Activated CD8-positive, alpha-beta T cell treated with anti-CD3 and anti-CD28 coated beads for 36 hours (primary cell): Measurements from ENCODE around the gene MIA. TPM values are rescaled to one million over a fixed set of nuclear protein-coding genes. Genes with fewer than 3 reads are reported as not detected.
"Not testable (repeated sequence)": the region's sequence is repeated elsewhere in the genome, so short reads cannot be mapped to it uniquely, and the experiment has no call there.

Experiments
- ATAC-seq: fragments of 200-7000 bp; cut with Tn5 transposase; one replicate; pipeline ENCODE4 v1.10.0; 2021; ENCODE audit warnings: mild to moderate bottlenecking, moderate library complexity
- CTCF ChIA-PET: fragments of 350-600 bp; sonication (Branson Sonifier 250); formaldehyde crosslinking; loops from one replicate; lab custom pipeline; 2021; ENCODE audit warnings: antibody characterized with exemption; lab: Charles Lee
- POLR2A ChIA-PET: fragments of 350-600 bp; sonication (Branson Sonifier 250); formaldehyde crosslinking; loops from one replicate; lab custom pipeline; 2021; ENCODE audit warnings: antibody characterized with exemption; lab: Charles Lee
- DNase-seq: peaks from one replicate; pipeline ENCODE4 v3.0.0-alpha.2; 2020
- H3K27ac Mint-ChIP-seq: one replicate; pipeline ENCODE4 v1.8.0; 2021; ENCODE audit warnings: mild to moderate bottlenecking, mixed read lengths
- H3K27me3 Mint-ChIP-seq: one replicate; pipeline ENCODE4 v1.8.0; 2021; ENCODE audit warnings: mixed read lengths
- H3K36me3 Mint-ChIP-seq: one replicate; pipeline ENCODE4 v1.8.0; 2021; ENCODE audit warnings: low read depth, mixed read lengths
- H3K4me1 Mint-ChIP-seq: one replicate; pipeline ENCODE4 v1.8.0; 2021; ENCODE audit warnings: low read depth, mixed read lengths
- H3K4me3 Mint-ChIP-seq: one replicate; pipeline ENCODE4 v1.8.0; 2021; ENCODE audit warnings: mild to moderate bottlenecking, moderate library complexity, mixed read lengths
- H3K9me3 Mint-ChIP-seq: one replicate; pipeline ENCODE4 v1.8.0; 2021; ENCODE audit warnings: mixed read lengths
- intact Hi-C: fragments of 100-400 bp; cut with micrococcal nuclease; formaldehyde crosslinking; loops from one replicate; pipeline ENCODE4 v1.10.0; 2022
- total RNA-seq, 2 experiments: library from RNA; stranded (reverse); gene quantifications; one replicate each; pipeline ENCODE4 v1.2.3, GENCODE V29; 2021
- TF ChIP-seq, protein P1 (sequence below): fragments of 200-600 bp; IDR thresholded peaks from one replicate; pipeline ENCODE4 v1.8.0; 2022; ENCODE audit warnings: antibody characterized with exemption, mild to moderate bottlenecking

Gene MIA
- total RNA-seq, 2 experiments from 2014 or later = not detected

DNA sequence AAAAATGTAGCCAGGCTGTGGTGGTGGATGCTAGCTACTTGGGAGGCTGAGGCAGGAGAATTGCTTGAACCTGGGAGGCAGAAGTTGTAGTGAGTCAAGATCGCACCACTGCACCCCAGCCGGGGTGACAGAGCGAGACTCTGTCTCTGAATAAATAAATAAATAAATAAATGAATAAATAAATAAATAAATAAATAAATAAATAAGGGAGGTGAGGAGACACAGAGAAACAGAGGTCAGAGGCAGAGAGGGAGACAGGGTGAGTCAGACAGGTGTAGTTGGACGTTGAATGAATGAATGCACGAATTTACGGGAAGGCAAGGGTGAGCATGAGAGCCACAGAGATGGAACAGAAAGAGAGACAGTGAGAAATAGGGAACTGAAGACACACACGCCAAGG lies 5.8 kb downstream of the MIA start:
- H3K36me3 Mint-ChIP-seq = peaks cover 19% of the 10 kb centered on the region
- intact Hi-C loops = no loop called here
- H3K9me3 Mint-ChIP-seq = no peaks in the 10 kb centered on the region

DNA sequence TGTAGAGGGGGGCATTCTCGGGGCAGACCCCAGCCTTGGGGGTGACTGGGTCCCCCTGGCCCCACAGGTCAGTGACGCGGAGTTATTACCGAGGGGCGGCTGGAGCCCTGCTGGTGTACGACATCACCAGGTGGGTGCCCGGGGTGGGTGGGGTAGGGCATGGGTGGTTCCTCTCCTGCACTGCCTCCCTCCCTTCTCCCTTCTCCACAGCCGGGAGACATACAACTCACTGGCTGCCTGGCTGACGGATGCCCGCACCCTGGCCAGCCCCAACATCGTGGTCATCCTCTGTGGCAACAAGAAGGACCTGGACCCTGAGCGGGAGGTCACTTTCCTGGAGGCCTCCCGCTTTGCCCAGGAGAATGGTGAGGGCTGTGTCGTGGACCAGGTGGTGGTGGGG lies 8.4 kb downstream of the MIA start:
- Mint-ChIP-seq H3K36me3 (peaks cover 25% of the 10 kb centered on the region), H3K27ac (no peak overlapping the region), H3K27me3 (no peaks in the 10 kb centered on the region), H3K4me1 (peaks cover 29% of the 10 kb centered on the region), H3K9me3 (no peaks in the 10 kb centered on the region), H3K4me3 (no peak overlapping the region)
- DNase-seq = no peak
- CTCF ChIA-PET = interaction anchor here (1.1 kb wide), 1 partner anchor 23 kb away, joined by 3 read pairs; no protein-coding TSS in a partner anchor
- intact Hi-C loops = no loop called here
- POLR2A ChIA-PET = no interaction called here
- ATAC-seq = no peak
- TF ChIP-seq, protein P1, sequence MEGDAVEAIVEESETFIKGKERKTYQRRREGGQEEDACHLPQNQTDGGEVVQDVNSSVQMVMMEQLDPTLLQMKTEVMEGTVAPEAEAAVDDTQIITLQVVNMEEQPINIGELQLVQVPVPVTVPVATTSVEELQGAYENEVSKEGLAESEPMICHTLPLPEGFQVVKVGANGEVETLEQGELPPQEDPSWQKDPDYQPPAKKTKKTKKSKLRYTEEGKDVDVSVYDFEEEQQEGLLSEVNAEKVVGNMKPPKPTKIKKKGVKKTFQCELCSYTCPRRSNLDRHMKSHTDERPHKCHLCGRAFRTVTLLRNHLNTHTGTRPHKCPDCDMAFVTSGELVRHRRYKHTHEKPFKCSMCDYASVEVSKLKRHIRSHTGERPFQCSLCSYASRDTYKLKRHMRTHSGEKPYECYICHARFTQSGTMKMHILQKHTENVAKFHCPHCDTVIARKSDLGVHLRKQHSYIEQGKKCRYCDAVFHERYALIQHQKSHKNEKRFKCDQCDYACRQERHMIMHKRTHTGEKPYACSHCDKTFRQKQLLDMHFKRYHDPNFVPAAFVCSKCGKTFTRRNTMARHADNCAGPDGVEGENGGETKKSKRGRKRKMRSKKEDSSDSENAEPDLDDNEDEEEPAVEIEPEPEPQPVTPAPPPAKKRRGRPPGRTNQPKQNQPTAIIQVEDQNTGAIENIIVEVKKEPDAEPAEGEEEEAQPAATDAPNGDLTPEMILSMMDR = no peak

More for the DNA sequence above, 5.8 kb downstream of the MIA start:
- peaks cover 44% of the 10 kb centered on the region for H3K4me1 Mint-ChIP-seq
- no peaks in the 10 kb centered on the region for H3K27me3 Mint-ChIP-seq
- peak overlapping the region; percentile 63 for H3K27ac Mint-ChIP-seq
- no peak for DNase-seq
- POLR2A ChIA-PET = no interaction called here
- TF ChIP-seq, protein P1 = no peak
- CTCF ChIA-PET = no interaction called here
- ATAC-seq = no peak
- H3K4me3 Mint-ChIP-seq = no peak overlapping the region

GRCh38 chr19:40784146-40784545 lies 8.8 kb downstream of the MIA start:
- H3K9me3 Mint-ChIP-seq, POLR2A ChIA-PET, intact Hi-C loops, H3K27ac Mint-ChIP-seq, DNase-seq, H3K27me3 Mint-ChIP-seq, ATAC-seq, H3K4me3 Mint-ChIP-seq: not testable (repeated sequence)
- Mint-ChIP-seq H3K4me1 (peaks cover 24% of the 10 kb centered on the region), H3K36me3 (peaks cover 25% of the 10 kb centered on the region)
- CTCF ChIA-PET = interaction anchor here (1.1 kb wide), 1 partner anchor 23 kb away, joined by 3 read pairs; no protein-coding TSS in a partner anchor

DNA sequence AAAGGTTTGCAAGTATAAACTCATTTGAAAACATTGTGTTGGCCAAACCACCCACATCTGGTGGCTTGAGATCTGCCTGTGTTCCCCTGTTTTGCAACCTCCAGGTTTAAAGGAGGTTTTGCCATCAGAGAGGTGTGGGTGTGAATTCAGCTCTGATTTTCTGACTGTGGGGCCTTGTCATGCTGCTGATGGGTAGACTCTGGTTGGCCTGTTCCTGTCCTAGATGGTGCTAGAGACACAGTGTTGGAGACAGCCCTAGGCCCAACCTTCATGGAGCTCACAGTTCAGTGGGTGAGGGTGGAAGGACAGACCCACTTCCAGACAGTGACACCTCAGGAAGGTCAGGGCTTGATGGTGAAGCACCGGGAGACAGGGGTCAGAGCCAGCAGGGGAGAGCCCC lies 10.2 kb downstream of the MIA start:
- CTCF ChIA-PET = no interaction called here
- peak overlapping the region; percentile 64 for H3K27ac Mint-ChIP-seq
- H3K4me3 Mint-ChIP-seq = no peak overlapping the region

GRCh38 chr19:40786060-40787037 lies 11.0 kb downstream of the MIA start:
- ATAC-seq = no peak
- ChIA-PET POLR2A (interaction anchor here (1.2 to 2.5 kb wide), 2 partner anchors 8 to 11 kb away, joined by 3 to 6 read pairs; partner anchors contain the start of gene RAB4B), CTCF (interaction anchor here (1.2 kb wide), 1 partner anchor 9 kb away, joined by 4 read pairs; the partner anchor contains the start of gene RAB4B)
- TF ChIP-seq, protein P1 = no peak
- no peak for DNase-seq
- H3K4me3 Mint-ChIP-seq = no peak overlapping the region
- intact Hi-C loops = no loop called here
- H3K9me3 Mint-ChIP-seq = no peaks in the 10 kb centered on the region
- H3K27ac Mint-ChIP-seq = peak overlapping the region; percentile 3
- H3K4me1 Mint-ChIP-seq = peaks cover 14% of the 10 kb centered on the region
- H3K36me3 Mint-ChIP-seq = peaks cover 27% of the 10 kb centered on the region
- no peaks in the 10 kb centered on the region for H3K27me3 Mint-ChIP-seq

More for the DNA sequence above, 10.2 kb downstream of the MIA start:
- H3K36me3 Mint-ChIP-seq = peaks cover 27% of the 10 kb centered on the region
- ATAC-seq (peak; percentile 64), DNase-seq (no peak)
- no peaks in the 10 kb centered on the region for H3K27me3 Mint-ChIP-seq
- intact Hi-C loops = no loop called here
- no peaks in the 10 kb centered on the region for H3K9me3 Mint-ChIP-seq
- POLR2A ChIA-PET = interaction anchor here (2.5 kb wide), 1 partner anchor 12 kb away, joined by 6 read pairs; no protein-coding TSS in a partner anchor
- peaks cover 17% of the 10 kb centered on the region for H3K4me1 Mint-ChIP-seq
- TF ChIP-seq, protein P1 = no peak
